ENCODE measurements around the gene ARPC2.

DNA sequence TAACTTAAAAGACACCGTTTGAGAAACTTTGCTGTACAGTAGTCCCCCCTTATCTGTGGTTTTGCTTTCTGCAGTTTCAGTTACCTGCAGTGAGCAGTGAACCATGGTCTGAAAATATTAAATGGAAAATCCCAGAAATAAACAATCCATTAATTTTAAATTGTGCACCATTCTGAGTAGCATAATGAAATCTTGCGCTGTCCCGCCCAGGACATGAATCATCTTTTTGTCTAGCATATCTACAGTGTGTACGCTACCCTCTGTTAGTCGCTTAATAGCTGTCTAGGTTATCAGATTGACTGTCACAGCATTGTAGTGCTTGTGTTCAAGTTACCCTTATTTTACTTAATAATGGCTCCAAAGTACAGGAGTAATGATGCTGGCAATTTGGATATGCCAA lies 6.1 kb downstream of the ARPC2 start:
- TF ChIP-seq, protein P1, sequence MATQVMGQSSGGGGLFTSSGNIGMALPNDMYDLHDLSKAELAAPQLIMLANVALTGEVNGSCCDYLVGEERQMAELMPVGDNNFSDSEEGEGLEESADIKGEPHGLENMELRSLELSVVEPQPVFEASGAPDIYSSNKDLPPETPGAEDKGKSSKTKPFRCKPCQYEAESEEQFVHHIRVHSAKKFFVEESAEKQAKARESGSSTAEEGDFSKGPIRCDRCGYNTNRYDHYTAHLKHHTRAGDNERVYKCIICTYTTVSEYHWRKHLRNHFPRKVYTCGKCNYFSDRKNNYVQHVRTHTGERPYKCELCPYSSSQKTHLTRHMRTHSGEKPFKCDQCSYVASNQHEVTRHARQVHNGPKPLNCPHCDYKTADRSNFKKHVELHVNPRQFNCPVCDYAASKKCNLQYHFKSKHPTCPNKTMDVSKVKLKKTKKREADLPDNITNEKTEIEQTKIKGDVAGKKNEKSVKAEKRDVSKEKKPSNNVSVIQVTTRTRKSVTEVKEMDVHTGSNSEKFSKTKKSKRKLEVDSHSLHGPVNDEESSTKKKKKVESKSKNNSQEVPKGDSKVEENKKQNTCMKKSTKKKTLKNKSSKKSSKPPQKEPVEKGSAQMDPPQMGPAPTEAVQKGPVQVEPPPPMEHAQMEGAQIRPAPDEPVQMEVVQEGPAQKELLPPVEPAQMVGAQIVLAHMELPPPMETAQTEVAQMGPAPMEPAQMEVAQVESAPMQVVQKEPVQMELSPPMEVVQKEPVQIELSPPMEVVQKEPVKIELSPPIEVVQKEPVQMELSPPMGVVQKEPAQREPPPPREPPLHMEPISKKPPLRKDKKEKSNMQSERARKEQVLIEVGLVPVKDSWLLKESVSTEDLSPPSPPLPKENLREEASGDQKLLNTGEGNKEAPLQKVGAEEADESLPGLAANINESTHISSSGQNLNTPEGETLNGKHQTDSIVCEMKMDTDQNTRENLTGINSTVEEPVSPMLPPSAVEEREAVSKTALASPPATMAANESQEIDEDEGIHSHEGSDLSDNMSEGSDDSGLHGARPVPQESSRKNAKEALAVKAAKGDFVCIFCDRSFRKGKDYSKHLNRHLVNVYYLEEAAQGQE (IDR thresholded peaks at IDR 0.05; ENCODE audit: borderline replicate concordance) = no peak
- no peak for TF ChIP-seq EP300 (conservative IDR thresholded peaks at IDR 0.05; ENCODE audit: poor library complexity, severe bottlenecking)
- TF ChIP-seq, protein P2, sequence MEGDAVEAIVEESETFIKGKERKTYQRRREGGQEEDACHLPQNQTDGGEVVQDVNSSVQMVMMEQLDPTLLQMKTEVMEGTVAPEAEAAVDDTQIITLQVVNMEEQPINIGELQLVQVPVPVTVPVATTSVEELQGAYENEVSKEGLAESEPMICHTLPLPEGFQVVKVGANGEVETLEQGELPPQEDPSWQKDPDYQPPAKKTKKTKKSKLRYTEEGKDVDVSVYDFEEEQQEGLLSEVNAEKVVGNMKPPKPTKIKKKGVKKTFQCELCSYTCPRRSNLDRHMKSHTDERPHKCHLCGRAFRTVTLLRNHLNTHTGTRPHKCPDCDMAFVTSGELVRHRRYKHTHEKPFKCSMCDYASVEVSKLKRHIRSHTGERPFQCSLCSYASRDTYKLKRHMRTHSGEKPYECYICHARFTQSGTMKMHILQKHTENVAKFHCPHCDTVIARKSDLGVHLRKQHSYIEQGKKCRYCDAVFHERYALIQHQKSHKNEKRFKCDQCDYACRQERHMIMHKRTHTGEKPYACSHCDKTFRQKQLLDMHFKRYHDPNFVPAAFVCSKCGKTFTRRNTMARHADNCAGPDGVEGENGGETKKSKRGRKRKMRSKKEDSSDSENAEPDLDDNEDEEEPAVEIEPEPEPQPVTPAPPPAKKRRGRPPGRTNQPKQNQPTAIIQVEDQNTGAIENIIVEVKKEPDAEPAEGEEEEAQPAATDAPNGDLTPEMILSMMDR (IDR thresholded peaks at IDR 0.05; ENCODE audit: poor library complexity, severe bottlenecking) = no peak
